Measurements from ENCODE around the gene TAF1D.

The TAF1D gene, protein sequence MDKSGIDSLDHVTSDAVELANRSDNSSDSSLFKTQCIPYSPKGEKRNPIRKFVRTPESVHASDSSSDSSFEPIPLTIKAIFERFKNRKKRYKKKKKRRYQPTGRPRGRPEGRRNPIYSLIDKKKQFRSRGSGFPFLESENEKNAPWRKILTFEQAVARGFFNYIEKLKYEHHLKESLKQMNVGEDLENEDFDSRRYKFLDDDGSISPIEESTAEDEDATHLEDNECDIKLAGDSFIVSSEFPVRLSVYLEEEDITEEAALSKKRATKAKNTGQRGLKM

DNA sequence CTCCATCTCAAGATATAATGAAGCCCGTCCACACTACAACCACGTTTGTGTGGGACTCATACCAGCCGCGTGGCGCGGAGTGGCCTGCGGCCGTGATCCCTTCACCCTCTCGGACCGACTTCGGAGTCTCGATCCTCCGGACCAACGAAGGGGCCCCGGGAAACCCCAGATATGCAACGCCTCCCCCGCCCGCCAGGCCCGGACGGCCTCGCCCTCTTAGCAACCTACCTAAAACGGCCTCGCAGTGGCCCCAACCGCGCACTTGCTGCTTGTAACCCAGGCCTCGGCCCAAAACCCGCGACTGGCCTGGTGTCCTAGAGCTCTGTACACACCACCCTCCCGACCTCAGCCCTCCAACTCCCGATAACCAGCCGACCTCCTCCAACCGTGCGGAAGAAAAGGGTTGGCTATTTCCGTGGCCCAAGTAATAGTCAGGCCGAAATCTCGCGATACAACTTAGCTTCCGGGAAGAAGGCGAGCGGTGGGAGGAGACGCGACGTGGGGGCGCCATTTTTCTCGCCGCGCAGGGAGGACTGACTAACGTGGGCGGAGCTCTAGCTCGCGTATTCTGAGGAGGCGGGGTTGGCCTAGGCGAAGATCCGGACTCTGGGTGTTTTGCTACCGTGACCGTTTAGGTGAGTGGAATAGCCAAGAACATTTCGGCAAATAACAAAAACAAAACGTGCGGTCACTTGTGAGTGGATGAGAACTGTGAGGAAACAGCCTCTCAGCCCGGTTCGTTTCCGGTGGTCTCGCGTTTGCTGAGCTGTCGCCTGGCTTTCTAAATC lies at the start of gene TAF1D, which contains the start of gene C11orf54:
Gene TAF1D, minus strand, starts transcription at position 402 of the 788 bp plus-strand sequence. CDS start 2,191 bp downstream, outside the sequence.
Gene C11orf54, plus strand, starts transcription at position 579 of the 788 bp plus-strand sequence. CDS start 5,722 bp downstream, outside the sequence.
- POLR2A ChIA-PET: interaction anchor here (0.6 to 3.6 kb wide), 13 partner anchors 10 to 983 kb away, joined by 3 to 47 read pairs (median 3); partner anchors contain the start of genes CEP295 and MED17
- DNase-seq (ENCODE audit: low read depth, low spot score): peak; percentile 73
- CTCF ChIA-PET: interaction anchor here (1.0 to 2.5 kb wide), 3 partner anchors 10 to 104 kb away, joined by 3 to 10 read pairs (median 4); no protein-coding TSS in a partner anchor

GRCh38 chr11:93784935-93785360 lies 43.7 kb upstream of the TAF1D start:
- ChIA-PET CTCF (no interaction called here), POLR2A (interaction anchor here (0.6 kb wide), 1 partner anchor 61 kb away, joined by 3 read pairs; no protein-coding TSS in a partner anchor)
- H3K4me3 ChIP-seq (ENCODE audit: low read depth, low read length): peak overlapping the region; percentile 99
- TF ChIP-seq, protein P1, sequence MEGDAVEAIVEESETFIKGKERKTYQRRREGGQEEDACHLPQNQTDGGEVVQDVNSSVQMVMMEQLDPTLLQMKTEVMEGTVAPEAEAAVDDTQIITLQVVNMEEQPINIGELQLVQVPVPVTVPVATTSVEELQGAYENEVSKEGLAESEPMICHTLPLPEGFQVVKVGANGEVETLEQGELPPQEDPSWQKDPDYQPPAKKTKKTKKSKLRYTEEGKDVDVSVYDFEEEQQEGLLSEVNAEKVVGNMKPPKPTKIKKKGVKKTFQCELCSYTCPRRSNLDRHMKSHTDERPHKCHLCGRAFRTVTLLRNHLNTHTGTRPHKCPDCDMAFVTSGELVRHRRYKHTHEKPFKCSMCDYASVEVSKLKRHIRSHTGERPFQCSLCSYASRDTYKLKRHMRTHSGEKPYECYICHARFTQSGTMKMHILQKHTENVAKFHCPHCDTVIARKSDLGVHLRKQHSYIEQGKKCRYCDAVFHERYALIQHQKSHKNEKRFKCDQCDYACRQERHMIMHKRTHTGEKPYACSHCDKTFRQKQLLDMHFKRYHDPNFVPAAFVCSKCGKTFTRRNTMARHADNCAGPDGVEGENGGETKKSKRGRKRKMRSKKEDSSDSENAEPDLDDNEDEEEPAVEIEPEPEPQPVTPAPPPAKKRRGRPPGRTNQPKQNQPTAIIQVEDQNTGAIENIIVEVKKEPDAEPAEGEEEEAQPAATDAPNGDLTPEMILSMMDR (IDR thresholded peaks at IDR 0.05; ENCODE audit: insufficient read depth, low read length, missing control alignments): no peak
- no peak for DNase-seq (ENCODE audit: low read depth, low spot score)

More for the DNA sequence above, at the start of gene TAF1D, which contains the start of gene C11orf54:
- TF ChIP-seq, protein P1 (IDR thresholded peaks at IDR 0.05; ENCODE audit: insufficient read depth, low read length, missing control alignments): no peak
- peak within 1 kb of the TSS; percentile 92 for H3K4me3 ChIP-seq (ENCODE audit: low read depth, low read length)

DNA sequence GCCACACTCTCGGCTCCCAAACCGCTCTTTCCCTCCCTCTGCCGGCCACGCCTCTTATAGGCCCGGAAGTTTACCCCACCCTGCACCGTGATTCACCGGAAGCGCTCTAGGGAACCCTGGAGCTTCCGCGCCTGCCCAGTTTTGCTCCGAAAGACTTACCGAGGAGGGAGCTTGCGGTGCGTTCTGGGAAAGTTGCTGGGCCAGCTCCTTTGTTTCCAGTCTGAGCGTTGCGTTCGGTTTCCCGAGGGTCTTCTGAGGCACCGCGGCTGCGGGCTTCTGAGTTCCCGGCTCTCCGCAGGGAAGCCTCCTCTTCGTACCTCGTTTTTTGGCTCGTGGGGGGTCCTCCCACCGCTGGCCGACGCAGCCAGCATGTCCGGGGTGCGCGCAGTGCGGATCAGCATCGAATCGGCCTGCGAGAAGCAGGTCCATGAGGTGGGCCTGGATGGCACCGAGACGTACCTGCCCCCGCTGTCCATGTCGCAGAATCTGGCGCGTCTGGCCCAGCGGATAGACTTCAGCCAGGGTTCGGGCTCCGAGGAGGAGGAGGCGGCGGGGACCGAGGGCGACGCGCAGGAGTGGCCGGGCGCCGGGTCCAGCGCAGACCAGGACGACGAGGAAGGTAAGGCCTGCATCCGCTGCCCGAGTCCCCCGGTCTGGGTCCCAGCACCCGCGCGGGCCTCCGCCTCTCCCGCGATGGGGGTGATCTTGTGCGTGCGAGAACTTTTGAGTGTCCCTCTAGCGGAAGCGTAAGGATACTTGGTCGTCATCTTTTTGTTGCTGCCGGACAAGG lies 43.0 kb upstream of the TAF1D start, which contains the start of gene MED17:
Gene MED17, plus strand, starts transcription at position 138 of the 790 bp plus-strand sequence. Its CDS starts 232 bp downstream, at position 370.
- CTCF ChIA-PET: interaction anchor here (0.7 to 2.1 kb wide), 10 partner anchors 8 to 54 kb away, joined by 3 to 12 read pairs (median 4); no protein-coding TSS in a partner anchor
- H3K4me3 ChIP-seq (ENCODE audit: low read depth, low read length): peak within 1 kb of the TSS; percentile 99
- POLR2A ChIA-PET: interaction anchor here (0.9 to 2.2 kb wide), 5 partner anchors 10 to 694 kb away, joined by 3 to 47 read pairs (median 3); partner anchors contain the start of genes C11orf54 and TAF1D
- peak; percentile 60 for DNase-seq (ENCODE audit: low read depth, low spot score)
- TF ChIP-seq, protein P1 (IDR thresholded peaks at IDR 0.05; ENCODE audit: insufficient read depth, low read length, missing control alignments): peak; percentile 53

GRCh38 chr11:93783765-93784144 lies 42.5 kb upstream of the TAF1D start:
- ChIA-PET POLR2A (interaction anchor here (0.9 to 2.2 kb wide), 5 partner anchors 11 to 694 kb away, joined by 3 to 47 read pairs (median 3); partner anchors contain the start of genes C11orf54 and TAF1D), CTCF (interaction anchor here (0.7 to 2.1 kb wide), 10 partner anchors 9 to 54 kb away, joined by 3 to 12 read pairs (median 4); no protein-coding TSS in a partner anchor)
- H3K4me3 ChIP-seq (ENCODE audit: low read depth, low read length): peak overlapping the region; percentile 99
- DNase-seq (ENCODE audit: low read depth, low spot score): no peak
- TF ChIP-seq, protein P1 (IDR thresholded peaks at IDR 0.05; ENCODE audit: insufficient read depth, low read length, missing control alignments): no peak

GRCh38 chr11:93783362-93783761 lies 42.1 kb upstream of the TAF1D start:
- peak overlapping the region; percentile 99 for H3K4me3 ChIP-seq (ENCODE audit: low read depth, low read length)
- ChIA-PET CTCF (interaction anchor here (0.9 to 2.2 kb wide), 10 partner anchors 8 to 47 kb away, joined by 3 to 12 read pairs (median 5); no protein-coding TSS in a partner anchor), POLR2A (interaction anchor here (1.3 to 2.2 kb wide), 2 partner anchors 42 to 45 kb away, joined by 7 to 47 read pairs; partner anchors contain the start of genes C11orf54 and TAF1D)
- DNase-seq (ENCODE audit: low read depth, low spot score): no peak
- TF ChIP-seq, protein P1 (IDR thresholded peaks at IDR 0.05; ENCODE audit: insufficient read depth, low read length, missing control alignments): no peak

Measured in AG04449 (cell line).